Endometrial microvascular endothelial cells (primary cell): ENCODE results near the gene NAA60. TPM values are rescaled to one million over a fixed set of nuclear protein-coding genes. Genes with fewer than 3 reads are reported as not detected.
"Not testable (repeated sequence)": the region's sequence is repeated elsewhere in the genome, so short reads cannot be mapped to it uniquely, and the experiment has no call there.

ENCODE experiments used
- in situ Hi-C: cut with HindIII; loops from 2 replicates; pipeline ENCODE4 v1.10.0; 2017; ENCODE audit warnings: low sequenced_read_pairs, low pct_unique_long_range_greater_than_20kb; ENCODE audit errors: inconsistent ontology term
- total RNA-seq: library from RNA; depleted of rRNA; stranded (reverse); fragments of >200 nt; gene quantifications from one replicate; pipeline ENCODE4 v1.2.3, GENCODE V29; 2015; ENCODE audit errors: inconsistent ontology term

The NAA60 gene
- total RNA-seq, 1 donor from 2014 or later: 14.8 TPM

DNA sequence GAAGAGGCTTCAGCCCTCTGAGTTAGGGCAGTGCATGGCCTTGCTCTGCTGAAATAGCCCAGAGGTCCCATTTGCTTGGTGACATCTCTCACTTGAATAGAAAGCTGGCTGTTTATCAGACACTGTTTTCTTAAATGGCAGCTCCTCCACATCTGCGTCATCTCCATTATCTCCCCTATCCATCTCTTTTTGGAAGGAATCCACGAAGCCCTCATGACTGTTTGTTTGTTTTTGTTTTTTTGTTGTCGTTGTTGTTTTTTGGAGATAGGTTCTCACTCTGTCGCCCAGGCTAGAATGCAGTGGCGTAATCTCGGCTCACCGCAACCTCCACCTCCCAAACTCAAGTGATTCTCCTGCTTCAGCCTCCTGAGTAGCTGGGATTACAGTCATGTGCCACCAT lies 16.6 kb downstream of the NAA60 start:
- in situ Hi-C loops: no loop called here

DNA sequence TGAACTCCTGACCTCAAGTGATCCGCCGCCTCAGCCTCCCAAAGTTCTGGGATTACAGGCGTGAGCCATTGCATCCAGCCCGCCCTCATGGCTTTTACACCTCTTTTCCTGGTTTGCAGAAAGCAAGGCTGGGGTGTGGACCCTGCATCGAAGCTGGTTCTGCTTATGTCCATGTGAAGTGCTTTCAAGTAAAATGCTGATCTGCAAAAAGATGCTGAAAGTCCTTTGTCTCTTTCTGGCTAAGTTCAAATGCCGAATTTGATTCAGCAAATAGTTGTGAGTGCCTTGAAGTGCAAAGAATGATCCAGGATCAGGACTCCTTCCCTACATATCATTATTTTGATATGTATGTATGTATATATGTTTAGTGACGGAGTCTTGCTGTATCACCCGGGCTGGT lies 17.1 kb downstream of the NAA60 start:
- in situ Hi-C loops: no loop called here

DNA sequence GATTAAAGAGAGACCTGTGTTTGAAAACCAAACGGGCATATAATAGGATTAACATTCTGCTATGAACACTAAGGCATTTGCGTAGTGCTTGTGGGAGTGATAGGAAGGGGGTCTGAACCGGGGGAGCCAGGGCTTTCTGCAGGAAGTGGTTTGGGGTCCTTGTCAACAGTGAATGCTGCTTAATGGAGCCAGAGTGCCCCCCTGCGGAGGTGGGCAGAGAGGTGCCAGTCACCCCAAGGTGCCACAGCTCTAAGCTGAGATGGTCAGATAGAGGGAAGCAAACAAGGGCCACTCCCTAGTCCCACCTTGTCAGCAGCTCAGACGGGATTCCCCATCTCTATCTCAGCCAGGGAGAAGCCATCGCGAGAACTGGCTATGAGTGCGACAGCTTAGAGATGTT lies 17.7 kb downstream of the NAA60 start:
- in situ Hi-C loops: no loop called here

DNA sequence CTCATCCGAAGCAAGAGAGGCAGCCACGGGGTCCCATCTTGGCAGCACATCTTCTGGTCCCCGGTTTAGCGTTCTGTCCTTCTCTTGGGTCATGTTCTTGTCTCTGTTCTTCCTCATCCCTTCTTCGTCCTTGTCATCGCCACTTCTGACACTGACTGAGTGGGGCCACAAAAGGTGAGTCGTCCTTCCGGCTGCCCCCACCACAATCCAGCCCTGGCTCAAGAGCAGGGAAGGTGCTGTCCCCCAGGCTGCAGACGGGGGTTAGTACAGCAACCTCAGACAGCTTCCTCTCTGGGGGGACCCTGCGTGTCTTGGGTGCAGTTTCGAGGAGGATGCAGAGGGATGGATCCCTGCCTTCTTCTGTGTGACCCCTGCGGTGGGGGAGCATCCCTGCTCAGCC lies 21.8 kb downstream of the NAA60 start:
- in situ Hi-C loops: no loop called here

DNA sequence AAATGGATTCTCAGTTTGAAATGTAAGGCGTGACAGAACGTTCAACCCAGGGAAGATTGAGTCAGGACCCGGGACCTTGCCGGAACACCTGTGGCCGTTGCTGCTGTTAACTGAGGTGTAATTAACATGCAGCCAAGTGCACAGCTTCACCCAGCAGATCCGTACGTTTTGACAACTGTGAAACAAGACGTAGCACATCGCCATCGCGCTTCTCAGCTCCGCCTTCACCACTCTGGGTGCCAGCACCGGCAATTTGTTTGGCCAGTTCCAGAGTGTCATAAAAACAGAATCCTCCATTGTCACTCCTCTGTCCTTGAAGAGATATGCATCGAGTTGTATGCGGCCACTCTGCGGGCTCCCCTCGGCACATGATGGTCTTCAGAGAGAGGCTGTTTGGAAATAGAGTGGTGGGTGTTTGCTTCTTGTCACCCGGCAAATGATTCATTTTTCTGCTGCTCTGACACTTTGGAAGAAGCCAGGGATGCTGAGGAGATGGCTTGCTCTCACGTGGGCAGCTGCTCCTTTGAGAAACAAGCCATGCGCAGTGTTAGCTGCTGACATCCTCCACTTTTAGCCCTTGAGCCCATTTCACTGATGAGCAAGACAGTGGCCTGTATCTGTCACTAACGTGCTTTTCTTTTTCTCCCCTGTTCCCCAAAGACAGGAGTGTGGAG lies 22.6 kb downstream of the NAA60 start:
- in situ Hi-C loops: no loop called here

DNA sequence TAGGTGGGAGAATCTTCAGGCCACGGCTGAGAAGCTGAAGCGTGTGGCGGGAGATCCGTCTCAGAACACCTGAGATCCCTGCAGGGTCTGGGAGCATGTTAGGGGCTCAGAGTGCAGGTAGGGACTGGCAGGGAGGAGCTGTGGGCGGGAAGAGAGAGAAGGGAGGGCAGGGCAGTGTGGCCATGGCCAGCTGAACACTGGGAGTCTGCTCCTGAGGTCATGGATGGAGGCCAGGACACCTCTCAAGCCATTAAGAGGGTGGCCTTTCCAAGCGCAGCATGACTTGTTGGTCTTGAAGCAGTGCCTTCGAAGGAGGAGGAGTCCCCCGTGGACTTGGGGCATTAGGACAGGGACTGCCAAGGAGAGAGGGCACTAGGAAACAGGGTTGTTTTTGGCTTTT lies 23.7 kb downstream of the NAA60 start:
- in situ Hi-C loops: no loop called here

DNA sequence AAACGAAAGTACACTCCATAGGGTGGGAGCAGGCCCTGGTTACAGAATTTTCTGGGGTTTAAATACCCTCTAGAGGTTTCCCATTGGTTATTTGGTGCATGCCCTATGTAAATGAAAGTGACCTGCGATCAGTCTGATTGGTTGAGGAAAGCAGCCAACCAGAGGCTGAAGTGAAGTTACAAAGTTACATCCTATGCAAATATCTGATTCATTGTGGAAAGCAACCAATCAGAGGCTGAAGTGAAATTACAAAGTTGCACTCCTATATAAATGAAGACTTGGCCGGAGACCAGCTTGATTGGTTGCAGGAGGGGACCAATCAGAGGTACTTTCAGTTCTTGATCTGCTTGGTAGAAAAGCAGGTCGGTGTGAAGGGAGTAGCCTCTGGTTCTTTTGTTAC lies 24.4 kb downstream of the NAA60 start:
- in situ Hi-C loops: no loop called here

DNA sequence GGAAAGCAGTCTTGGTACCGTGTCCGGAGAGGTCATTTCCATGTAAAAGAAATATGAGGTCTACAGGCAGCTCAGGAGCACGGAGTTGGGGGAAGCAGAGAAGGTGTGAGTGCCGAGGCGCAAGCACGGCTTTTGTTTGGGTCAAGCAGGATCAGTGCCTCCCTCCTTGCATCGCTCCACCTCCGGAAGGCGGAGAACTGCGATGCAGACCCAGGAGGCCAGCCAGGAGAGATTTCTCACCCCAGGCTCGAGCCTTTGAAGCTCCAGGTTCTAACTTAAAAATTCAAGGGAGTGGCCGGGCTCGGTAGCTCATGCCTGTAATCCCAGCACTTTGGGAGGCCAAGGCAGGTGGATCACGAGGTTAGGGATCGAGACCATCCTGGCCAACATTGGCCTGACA lies 25.0 kb downstream of the NAA60 start:
- in situ Hi-C loops: no loop called here

DNA sequence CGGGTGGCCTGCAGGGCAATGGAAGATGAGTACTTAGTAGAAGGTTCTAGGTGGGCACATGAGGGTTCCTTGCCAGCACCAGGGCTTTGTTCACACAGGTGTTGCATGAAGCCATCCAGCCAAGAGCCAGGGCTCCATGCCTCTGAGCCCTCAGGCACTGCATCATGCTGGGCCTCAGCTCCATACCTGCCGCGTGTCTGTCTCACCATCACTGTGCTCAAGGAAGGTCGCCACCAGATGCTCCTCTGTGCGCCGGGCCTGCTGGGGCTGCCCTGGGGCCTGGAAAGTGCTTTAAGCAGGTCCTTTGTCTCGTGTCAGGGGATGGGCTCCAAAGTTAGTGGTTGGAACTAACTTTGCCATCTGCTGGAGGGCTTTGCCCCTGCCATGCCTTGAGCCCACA lies 26.3 kb downstream of the NAA60 start:
- in situ Hi-C loops: no loop called here

DNA sequence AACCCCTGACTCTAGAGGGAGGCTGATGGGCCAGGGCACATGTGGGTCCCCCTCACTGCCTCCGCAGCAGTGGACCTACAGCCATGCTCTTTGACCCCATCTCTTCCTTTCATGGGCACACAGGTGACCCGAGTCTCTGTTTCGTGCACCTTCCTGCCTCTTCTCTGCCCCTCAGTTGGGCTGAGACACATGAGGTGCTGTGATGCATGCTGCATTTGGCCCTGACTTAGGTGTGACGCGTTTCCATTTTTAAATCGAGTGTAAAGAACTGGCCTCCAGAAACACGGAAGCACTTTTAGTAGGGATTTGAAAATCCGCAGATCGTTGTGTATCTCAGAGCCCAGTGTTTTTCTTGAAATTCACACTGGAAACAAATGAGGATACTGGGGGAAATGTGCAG lies 27.2 kb downstream of the NAA60 start:
- in situ Hi-C loops: no loop called here

DNA sequence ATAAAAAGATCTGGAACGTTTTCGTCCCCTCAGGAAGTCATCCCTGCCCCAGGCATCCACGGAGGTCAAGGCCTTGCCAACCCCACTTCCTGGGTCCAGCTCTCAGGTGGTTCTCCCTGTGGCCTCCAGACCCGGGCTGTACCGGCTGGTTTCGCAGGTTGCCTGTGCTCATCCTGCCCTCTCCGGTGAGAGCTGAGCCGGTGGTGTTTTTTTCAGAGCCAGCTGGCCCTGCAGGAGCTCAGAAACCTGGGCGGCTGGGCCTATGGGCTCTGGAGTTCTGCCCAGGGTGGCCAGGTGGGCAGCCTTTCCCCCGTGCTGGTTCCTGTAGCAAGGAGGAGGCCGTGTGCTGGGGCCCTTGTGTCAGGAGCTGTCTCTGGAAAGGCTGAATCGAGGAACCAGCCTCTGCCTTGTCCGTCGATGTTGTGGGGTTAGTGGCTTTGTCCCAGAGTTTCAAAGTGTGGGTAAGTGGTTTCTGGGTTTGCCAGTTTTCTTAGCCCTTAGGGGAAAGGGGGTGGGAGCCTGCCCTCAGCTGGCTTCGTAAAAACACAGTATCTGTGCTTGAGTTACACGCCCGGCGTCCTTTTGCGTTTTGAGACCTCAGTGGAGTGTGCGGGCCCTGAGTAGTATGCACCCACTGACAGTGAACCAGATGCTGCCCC lies 28.2 kb downstream of the NAA60 start:
- in situ Hi-C loops: no loop called here

DNA sequence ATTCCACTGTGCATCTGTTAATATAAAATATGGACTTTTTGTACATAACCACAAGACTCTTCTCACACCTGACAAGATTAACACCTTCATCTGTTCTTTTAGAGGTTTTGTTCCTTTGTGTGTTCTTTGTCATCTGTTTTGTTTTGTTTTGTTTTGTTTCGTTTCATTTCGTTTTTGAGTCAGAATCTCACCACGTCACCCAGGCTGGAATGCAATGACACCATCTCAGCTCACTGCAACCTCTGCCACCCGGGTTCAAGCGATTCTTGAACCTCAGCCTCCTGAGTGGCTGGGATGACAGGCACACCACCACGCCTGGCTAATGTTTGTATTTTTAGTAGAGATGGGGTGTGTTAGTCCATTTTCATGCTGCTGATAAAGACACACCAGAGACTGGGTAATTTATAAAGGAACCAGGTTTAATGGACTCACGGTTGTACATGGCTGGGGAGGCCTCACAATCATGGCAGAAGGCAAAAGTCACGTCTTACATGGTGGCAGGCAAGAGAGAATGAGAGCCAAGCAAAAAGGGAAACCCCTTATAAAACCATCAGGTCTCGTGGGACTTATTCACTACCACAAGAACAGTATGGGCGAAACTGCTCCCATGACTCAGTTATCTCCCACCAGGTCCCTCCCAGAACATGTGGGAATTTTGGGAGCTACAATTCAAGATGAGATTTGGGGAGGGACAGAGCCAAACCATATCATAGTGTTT lies 29.6 kb downstream of the NAA60 start:
- in situ Hi-C loops: no loop called here

DNA sequence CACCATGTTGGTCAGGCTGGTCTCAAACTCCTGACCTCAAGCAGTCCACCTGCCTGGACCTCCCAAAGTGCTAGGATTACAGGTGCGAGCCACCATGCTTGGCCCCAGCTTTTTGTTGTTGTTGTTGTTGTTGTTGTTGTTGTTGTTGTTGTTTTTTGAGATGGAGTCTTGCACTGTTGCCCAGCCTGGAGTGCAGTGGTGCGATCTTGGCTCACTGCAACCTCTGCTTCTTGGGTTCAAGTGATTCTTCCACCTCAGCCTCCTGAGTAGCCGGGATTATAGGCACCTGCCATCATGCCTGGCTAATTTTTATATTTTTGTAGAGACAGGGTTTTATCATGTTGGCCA lies 30.1 kb downstream of the NAA60 start:
- in situ Hi-C loops: not testable (repeated sequence)

DNA sequence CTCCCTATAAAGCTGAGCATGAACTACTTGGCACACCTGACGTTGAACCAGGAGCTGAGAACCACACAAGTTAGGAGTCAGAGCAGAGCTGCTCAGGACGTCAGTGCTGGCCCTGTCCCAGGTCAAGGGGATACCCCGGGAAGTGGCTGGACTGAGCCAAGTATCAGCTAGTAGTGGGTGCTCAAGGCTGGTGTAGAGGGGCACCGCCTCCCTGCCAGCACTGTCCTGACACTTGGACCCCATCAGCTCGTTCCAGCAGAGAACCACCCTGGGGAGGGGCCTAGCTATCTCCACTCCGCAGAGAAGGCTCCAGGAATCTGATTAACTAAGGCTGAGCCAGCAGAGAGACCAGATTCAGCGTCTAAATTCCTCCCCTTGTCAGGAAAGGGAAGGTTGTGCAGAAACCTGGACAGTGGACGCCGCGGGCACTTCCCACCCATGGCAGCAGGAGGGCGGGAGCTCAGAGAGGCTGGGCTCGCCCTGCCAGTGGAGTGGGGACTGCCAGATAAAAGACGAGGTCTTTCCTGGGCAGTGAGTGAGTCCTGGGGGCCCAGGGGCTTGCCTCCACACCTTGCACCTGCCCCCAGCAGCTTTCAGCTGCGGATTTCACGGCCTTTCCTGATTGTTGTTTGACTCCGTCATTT lies 30.8 kb downstream of the NAA60 start:
- in situ Hi-C loops: no loop called here

DNA sequence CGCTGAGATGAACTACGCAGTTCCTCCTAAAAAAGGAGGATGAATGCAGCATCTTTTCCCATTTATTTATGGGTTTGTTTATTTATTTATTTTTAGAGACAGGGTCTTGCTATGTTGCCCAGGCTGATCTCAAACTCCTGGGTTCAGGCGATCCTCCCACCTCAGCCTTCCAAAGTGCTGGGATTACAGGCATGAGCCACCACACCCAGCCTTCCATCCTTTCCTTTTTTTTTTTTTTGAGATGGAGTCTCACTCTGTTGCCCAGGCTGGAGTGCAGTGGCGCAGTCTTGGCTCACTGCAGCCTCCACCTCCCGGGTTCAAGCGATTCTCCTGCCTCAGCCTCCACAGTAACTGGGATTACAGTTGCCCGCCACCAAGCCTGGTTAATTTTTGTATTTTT lies 31.4 kb downstream of the NAA60 start:
- in situ Hi-C loops: not testable (repeated sequence)

DNA sequence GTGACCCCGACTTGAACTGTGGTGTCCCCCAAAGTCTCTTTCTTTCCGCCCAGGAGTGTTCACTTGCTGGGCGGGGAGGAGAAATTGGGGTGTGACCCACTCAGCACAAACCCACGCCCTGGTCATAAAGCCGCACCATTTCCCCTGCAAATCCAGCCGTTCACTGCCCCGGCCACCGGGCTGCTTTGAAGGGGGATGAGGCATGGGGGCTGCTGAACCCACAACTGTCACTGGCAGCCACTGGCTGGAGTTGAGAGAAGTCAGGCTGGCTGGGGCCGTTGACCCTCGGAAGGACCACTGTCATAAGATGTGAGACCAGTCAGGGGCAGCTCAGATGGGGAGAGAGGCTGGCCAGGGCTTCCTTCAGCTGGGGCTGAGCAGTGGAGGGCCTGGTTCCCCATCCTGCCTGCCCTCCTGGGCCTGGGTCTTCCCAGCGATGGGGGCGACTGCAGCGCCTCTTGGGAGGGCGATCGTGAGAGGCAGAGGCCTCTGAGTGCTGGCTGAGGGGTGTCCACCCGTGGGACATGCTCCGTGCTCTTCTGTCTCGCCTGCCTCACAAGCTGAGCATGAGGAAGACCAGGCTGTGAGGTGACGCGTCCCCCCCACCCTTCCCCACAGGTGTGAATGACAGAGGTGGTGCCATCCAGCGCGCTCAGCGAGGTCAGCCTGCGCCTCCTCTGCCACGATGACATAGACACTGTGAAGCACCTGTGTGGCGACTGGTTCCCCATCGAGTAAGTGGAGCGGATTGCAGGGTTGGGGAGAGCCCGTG lies 32.3 kb downstream of the NAA60 start:
- in situ Hi-C loops: no loop called here

DNA sequence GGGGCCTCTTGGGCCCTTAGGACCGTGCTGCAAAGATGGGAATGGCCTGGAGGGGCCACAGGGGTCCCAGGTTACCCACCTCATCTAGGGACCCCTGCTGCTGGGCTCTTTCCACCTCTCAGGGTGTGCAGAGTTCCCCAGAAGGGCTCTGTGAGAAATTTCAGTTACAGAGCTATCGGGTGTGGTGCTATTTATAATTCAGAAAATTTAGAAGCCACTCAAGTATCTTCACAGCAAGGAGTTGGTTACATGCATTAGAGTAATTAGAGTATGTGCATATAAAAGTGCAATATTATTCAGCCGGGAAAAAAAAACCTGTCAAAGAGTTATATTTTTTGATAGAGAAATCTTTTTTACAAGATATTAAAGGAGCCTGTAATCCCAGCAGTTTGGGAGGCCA lies 32.9 kb downstream of the NAA60 start:
- in situ Hi-C loops: no loop called here

DNA sequence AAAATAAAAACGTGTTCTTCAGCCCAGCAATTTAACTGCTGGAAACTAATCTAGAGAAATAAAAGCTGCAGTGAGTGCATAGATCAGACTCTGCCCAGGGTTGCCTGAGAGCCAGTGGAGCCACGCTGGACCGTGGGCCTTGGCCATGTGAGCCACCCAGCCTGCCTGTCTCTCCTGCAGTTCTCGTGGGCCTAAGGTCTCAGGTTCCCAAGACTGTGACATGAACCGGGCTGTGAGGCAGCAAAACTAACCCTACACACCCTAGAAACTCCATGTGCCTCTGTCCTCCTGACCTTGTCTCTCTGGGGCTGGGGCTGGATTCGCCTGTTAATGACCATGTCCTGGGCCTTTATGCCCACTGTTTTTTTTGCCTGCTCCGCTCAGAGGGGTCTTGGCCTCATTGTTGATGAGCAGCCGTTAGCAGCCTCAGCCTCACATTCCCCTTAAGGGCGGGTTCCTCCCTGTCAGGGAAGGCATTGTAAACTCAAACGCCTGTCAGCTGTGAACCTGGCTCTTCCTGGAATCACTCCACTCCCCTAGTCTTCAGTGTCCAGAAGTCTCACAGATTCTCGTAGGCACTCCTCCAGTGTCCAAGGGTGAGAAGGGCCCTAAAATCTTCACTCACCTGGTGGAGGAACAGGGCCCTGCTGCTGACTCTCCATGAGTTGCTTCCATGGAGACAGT lies 34.9 kb downstream of the NAA60 start:
- in situ Hi-C loops: no loop called here
